Measurements from ENCODE around the gene JAKMIP1.

DNA sequence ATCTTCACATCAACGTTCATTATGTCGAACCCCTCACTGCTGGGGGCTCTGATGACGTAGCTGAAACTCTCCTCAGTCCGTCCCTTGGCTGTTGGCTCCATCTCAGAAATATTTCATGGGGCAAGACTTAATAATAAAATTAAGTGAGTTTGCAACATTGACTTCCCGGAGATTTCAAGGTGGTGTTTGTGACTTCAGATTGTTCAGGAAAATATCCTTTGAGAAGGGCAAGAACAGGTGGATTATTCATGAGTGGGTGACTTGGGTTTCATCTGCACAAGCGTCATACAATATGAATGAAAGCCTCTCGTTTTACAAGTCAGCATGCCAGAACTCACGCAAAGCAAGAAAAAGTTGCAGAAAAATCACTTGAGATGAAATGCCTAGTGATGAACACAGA, 182.0 kb downstream of the JAKMIP1 start, which contains the start of gene C4orf50:
- TF ChIP-seq POLR2A (IDR thresholded peaks at IDR 0.05; ENCODE audit: low read length) (no peak), GATA1 (IDR thresholded peaks at IDR 0.05; ENCODE audit: low read depth, low read length) (no peak)

Measured in erythroblast (primary cell).